OCI-LY7 (cell line): ENCODE measurements around the gene FIGNL1. TPM values are rescaled to one million over a fixed set of nuclear protein-coding genes. Genes with fewer than 3 reads are reported as not detected.

ENCODE experiments used
- BruUV-seq: library from RNA; stranded (reverse); fragments of 400-500 nt; replicated peaks from 2 replicates; lab custom pipeline; 2021; lab: Mats Ljungman, UMichigan
- CTCF ChIA-PET: fragments of 300-600 bp; sonication (Branson Sonifier 250); formaldehyde crosslinking; loops from one replicate; lab custom pipeline; 2022; ENCODE audit warnings: antibody characterized with exemption; ENCODE audit not compliant: unreplicated experiment; lab: Charles Lee
- POLR2A ChIA-PET: fragments of 300-600 bp; sonication (Branson Sonifier 250); formaldehyde crosslinking; loops from one replicate; lab custom pipeline; 2022; ENCODE audit warnings: antibody characterized with exemption; lab: Charles Lee
- DNase-seq: peaks from one replicate; pipeline ENCODE4 v3.0.0-alpha.2; 2015; ENCODE audit warnings: low spot score
- H2AFZ ChIP-seq: fragments of 200-600 bp; sonication (generic), shearing (Covaris generic); 2 replicates; pipeline ENCODE4 v1.6.1; 2014; ENCODE audit warnings: mild to moderate bottlenecking, antibody characterized with exemption, low read length, moderate library complexity
- H3K27ac ChIP-seq: fragments of 200-600 bp; sonication (generic); 2 replicates; pipeline ENCODE4 v1.5.1; 2014; ENCODE audit warnings: mixed run types, low read depth, mild to moderate bottlenecking, moderate library complexity, low read length, inconsistent platforms; ENCODE audit not compliant: poor library complexity, severe bottlenecking
- H3K36me3 ChIP-seq: fragments of 200-600 bp; sonication (generic); 2 replicates; pipeline ENCODE4 v1.6.1; 2014; ENCODE audit warnings: mild to moderate bottlenecking, antibody characterized with exemption, low read length, moderate library complexity, mixed read lengths; ENCODE audit not compliant: insufficient read depth
- H3K4me1 ChIP-seq: fragments of 200-600 bp; sonication (generic); 2 replicates; pipeline ENCODE4 v1.5.1; 2014; ENCODE audit warnings: mild to moderate bottlenecking, low read length; ENCODE audit not compliant: insufficient read depth, poor library complexity, severe bottlenecking
- H3K4me2 ChIP-seq: fragments of 200-600 bp; sonication (generic); 2 replicates; pipeline ENCODE4 v1.6.1; 2014; ENCODE audit warnings: mild to moderate bottlenecking, low read length
- H3K4me3 ChIP-seq: fragments of 200-600 bp; sonication (generic); 2 replicates; pipeline ENCODE4 v1.5.1; 2014; ENCODE audit warnings: mild to moderate bottlenecking, low read depth, low read length; ENCODE audit not compliant: poor library complexity, severe bottlenecking
- H3K79me2 ChIP-seq: fragments of 200-600 bp; sonication (generic); 2 replicates; pipeline ENCODE4 v1.6.1; 2016; ENCODE audit warnings: low read depth, mild to moderate bottlenecking, low read length, moderate library complexity, mixed read lengths; ENCODE audit not compliant: insufficient read depth
- H3K9me2 ChIP-seq: fragments of 200-600 bp; sonication (generic); 2 replicates; pipeline ENCODE4 v1.6.1; 2016; ENCODE audit warnings: mild to moderate bottlenecking, low read length, mixed read lengths; ENCODE audit not compliant: insufficient read depth
- H3K9me3 ChIP-seq: fragments of 200-600 bp; sonication (generic); 2 replicates; pipeline ENCODE4 v1.6.1; 2014; ENCODE audit warnings: mild to moderate bottlenecking, mixed run types, low read length, mixed read lengths
- H4K20me1 ChIP-seq: fragments of 200-600 bp; sonication (generic); 2 replicates; pipeline ENCODE4 v1.6.1; 2014; ENCODE audit warnings: mild to moderate bottlenecking, antibody characterized with exemption, low read length, moderate library complexity, mixed read lengths; ENCODE audit not compliant: insufficient read depth
- CTCF ChIP-seq: fragments of 200-600 bp; sonication (generic); conservative IDR thresholded peaks from 2 replicates; pipeline ENCODE4 v1.5.1; 2014; ENCODE audit warnings: mild to moderate bottlenecking, antibody characterized with exemption, low read length, moderate library complexity, mixed read lengths
- EZH2phosphoT487 ChIP-seq: fragments of 200-600 bp; sonication (generic); IDR thresholded peaks from 2 replicates; pipeline ENCODE4 v1.6.1; 2018; ENCODE audit warnings: low read depth, borderline replicate concordance, mild to moderate bottlenecking, mixed run types, antibody characterized with exemption, low read length, moderate library complexity, mixed read lengths
- intact Hi-C: fragments of 100-400 bp; cut with micrococcal nuclease; formaldehyde crosslinking; loops from one replicate; pipeline ENCODE4 v1.10.0; 2022; ENCODE audit not compliant: unreplicated experiment
- total RNA-seq, 2 experiments: library from RNA; depleted of rRNA in 1 of 2; stranded (reverse); fragments of >200 nt in 1 of 2; shearing (Covaris generic) in 1 of 2; gene quantifications; 2 replicates each; pipeline ENCODE4 v1.2.3, GENCODE V29; 2014 to 2022

FIGNL1 gene
- total RNA-seq, 2 experiments from 2014 or later = 41.5 to 55.6 TPM

- ChIA-PET POLR2A (no interaction called here), CTCF (no interaction called here)
- Histone ChIP-seq H3K9me3 (no peaks in the 10 kb centered on the region), H3K4me3 (no peak overlapping the region), H3K27ac (no peak overlapping the region), H3K9me2 (no peaks in the 10 kb centered on the region), H4K20me1 (no peaks in the 10 kb centered on the region), H2AFZ (no peak overlapping the region), H3K79me2 (no peaks in the 10 kb centered on the region), H3K4me1 (no peaks in the 10 kb centered on the region), H3K36me3 (no peaks in the 10 kb centered on the region), H3K4me2 (no peak overlapping the region)
- intact Hi-C loops = no loop called here
- no peak for DNase-seq
- no TSS peak for BruUV-seq
- TF ChIP-seq CTCF = no peak
Measured at GRCh38 chr7:50497968-50498367, 47.8 kb upstream of the FIGNL1 start.

GRCh38 chr7:50497068-50497642 is 47.0 kb upstream of the FIGNL1 start:
- no TSS peak for BruUV-seq
- no peak for DNase-seq
- Histone ChIP-seq H3K4me2 (no peak overlapping the region), H3K36me3 (no peaks in the 10 kb centered on the region), H3K27ac (no peak overlapping the region), H3K79me2 (no peaks in the 10 kb centered on the region), H3K9me3 (no peaks in the 10 kb centered on the region), H3K4me3 (no peak overlapping the region), H4K20me1 (no peaks in the 10 kb centered on the region), H2AFZ (no peak overlapping the region), H3K9me2 (no peaks in the 10 kb centered on the region), H3K4me1 (no peaks in the 10 kb centered on the region)
- ChIA-PET POLR2A (interaction anchor here (0.8 kb wide), 1 partner anchor 10 kb away, joined by 4 read pairs; no protein-coding TSS in a partner anchor), CTCF (no interaction called here)
- intact Hi-C loops = no loop called here
- TF ChIP-seq CTCF (no peak), EZH2phosphoT487 (no peak)

GRCh38 chr7:50496569-50496968 is 46.4 kb upstream of the FIGNL1 start:
- no peaks in the 10 kb centered on the region for H3K36me3 ChIP-seq
- intact Hi-C loops = no loop called here
- no peaks in the 10 kb centered on the region for H3K9me3 ChIP-seq
- TF ChIP-seq CTCF (no peak), EZH2phosphoT487 (no peak)
- BruUV-seq = no TSS peak
- H3K4me1 ChIP-seq = no peaks in the 10 kb centered on the region
- no peak overlapping the region for H3K4me2 ChIP-seq
- H3K79me2 ChIP-seq = no peaks in the 10 kb centered on the region
- no peak overlapping the region for H3K4me3 ChIP-seq
- no peaks in the 10 kb centered on the region for H4K20me1 ChIP-seq
- no peak overlapping the region for H3K27ac ChIP-seq
- H2AFZ ChIP-seq = no peak overlapping the region
- POLR2A ChIA-PET = interaction anchor here (0.8 kb wide), 1 partner anchor 10 kb away, joined by 4 read pairs; no protein-coding TSS in a partner anchor
- CTCF ChIA-PET = no interaction called here
- H3K9me2 ChIP-seq = no peaks in the 10 kb centered on the region
- DNase-seq = no peak
